Measurements from ENCODE around the gene MGAT5.

The MGAT5 gene

GRCh38 chr2:134407154-134407890 lies 153.4 kb downstream of the MGAT5 start:
- no peak for DNase-seq

GRCh38 chr2:134408386-134408785 lies 154.5 kb downstream of the MGAT5 start:
- no peak for DNase-seq

GRCh38 chr2:134408791-134409190 lies 154.9 kb downstream of the MGAT5 start:
- no peak for DNase-seq

GRCh38 chr2:134410006-134410405 lies 156.1 kb downstream of the MGAT5 start:
- no peak for DNase-seq

GRCh38 chr2:134410831-134411231 lies 157.0 kb downstream of the MGAT5 start:
- DNase-seq: no peak

GRCh38 chr2:134411279-134411827 lies 157.5 kb downstream of the MGAT5 start:
- DNase-seq: no peak

- DNase-seq: peak in 1 of 2 experiments; percentile 42
Measured at GRCh38 chr2:134411828-134412638, 158.2 kb downstream of the MGAT5 start.

GRCh38 chr2:134412639-134412999 lies 158.7 kb downstream of the MGAT5 start:
- no peak for DNase-seq

- no peak for DNase-seq
Measured at GRCh38 chr2:134413430-134413829, 159.6 kb downstream of the MGAT5 start.

- no peak for DNase-seq
Measured at GRCh38 chr2:134413912-134414311, 160.0 kb downstream of the MGAT5 start.

GRCh38 chr2:134416018-134416417 lies 162.1 kb downstream of the MGAT5 start:
- DNase-seq: no peak

GRCh38 chr2:134416637-134417036 lies 162.8 kb downstream of the MGAT5 start:
- no peak for DNase-seq

- DNase-seq: no peak
Measured at GRCh38 chr2:134417968-134418582, 164.2 kb downstream of the MGAT5 start.

GRCh38 chr2:134420259-134420658 lies 166.4 kb downstream of the MGAT5 start:
- no peak for DNase-seq

GRCh38 chr2:134420920-134421319 lies 167.0 kb downstream of the MGAT5 start:
- no peak for DNase-seq

- no peak for DNase-seq
Measured at GRCh38 chr2:134421556-134422328, 167.9 kb downstream of the MGAT5 start.

GRCh38 chr2:134425724-134426496 lies 172.0 kb downstream of the MGAT5 start:
- no peak for DNase-seq

GRCh38 chr2:134426721-134427120 lies 172.8 kb downstream of the MGAT5 start:
- DNase-seq: no peak

GRCh38 chr2:134429886-134430285 lies 176.0 kb downstream of the MGAT5 start:
- DNase-seq: no peak

GRCh38 chr2:134431838-134432434 lies 178.1 kb downstream of the MGAT5 start:
- peak in 1 of 2 experiments; percentile 8 for DNase-seq

GRCh38 chr2:134432435-134432883 lies 178.6 kb downstream of the MGAT5 start:
- DNase-seq: no peak

All from SW 1271 (cell line).